Breast epithelium (tissue), 3 donors: ENCODE measurements around the gene CPNE2.

Experiments used
- POLR2A ChIP-seq: fragments of 450-650 bp; IDR thresholded peaks from one replicate; pipeline ENCODE4 v1.6.1; 2016; ENCODE audit warnings: antibody characterized with exemption, mild to moderate bottlenecking, moderate library complexity
- TF ChIP-seq, protein P1 (sequence below), 3 donors: fragments of 450-650 bp; IDR thresholded peaks; one replicate each; pipeline ENCODE4 v1.5.1; 2016 to 2017; ENCODE audit warnings: antibody characterized with exemption in 3 of 3, mild to moderate bottlenecking in 3 of 3, moderate library complexity in 3 of 3

DNA sequence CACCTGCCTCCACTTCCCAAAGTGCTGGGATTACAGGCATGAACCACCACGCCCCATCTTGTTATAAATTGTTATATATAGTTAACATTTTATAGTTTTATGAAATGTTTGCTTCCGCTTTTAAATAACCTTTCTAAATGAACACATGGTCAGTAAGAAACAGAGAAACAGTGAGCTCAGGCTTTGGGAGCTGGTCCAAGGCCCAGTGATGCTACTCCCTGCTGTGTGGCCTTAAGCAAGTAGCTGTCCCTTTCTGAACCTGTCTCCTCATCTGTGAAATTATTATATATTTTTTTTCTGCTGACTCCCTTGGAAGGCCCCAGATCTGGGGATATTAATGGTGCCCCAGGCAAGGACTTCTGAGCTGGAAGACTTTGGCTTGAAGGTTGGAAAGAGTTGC lies 19.0 kb downstream of the CPNE2 start:
- TF ChIP-seq, protein P1, sequence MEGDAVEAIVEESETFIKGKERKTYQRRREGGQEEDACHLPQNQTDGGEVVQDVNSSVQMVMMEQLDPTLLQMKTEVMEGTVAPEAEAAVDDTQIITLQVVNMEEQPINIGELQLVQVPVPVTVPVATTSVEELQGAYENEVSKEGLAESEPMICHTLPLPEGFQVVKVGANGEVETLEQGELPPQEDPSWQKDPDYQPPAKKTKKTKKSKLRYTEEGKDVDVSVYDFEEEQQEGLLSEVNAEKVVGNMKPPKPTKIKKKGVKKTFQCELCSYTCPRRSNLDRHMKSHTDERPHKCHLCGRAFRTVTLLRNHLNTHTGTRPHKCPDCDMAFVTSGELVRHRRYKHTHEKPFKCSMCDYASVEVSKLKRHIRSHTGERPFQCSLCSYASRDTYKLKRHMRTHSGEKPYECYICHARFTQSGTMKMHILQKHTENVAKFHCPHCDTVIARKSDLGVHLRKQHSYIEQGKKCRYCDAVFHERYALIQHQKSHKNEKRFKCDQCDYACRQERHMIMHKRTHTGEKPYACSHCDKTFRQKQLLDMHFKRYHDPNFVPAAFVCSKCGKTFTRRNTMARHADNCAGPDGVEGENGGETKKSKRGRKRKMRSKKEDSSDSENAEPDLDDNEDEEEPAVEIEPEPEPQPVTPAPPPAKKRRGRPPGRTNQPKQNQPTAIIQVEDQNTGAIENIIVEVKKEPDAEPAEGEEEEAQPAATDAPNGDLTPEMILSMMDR (IDR thresholded peaks at IDR 0.05): no peak
- TF ChIP-seq POLR2A: no peak
